ENCODE results near the gene PLCB4.

- TF ChIP-seq CTCF (IDR thresholded peaks at IDR 0.05) (no peak), POLR2A (IDR thresholded peaks at IDR 0.05) (no peak), POLR2AphosphoS5 (IDR thresholded peaks at IDR 0.05) (no peak)
Observed at GRCh38 chr20:9515214-9515585, 446.3 kb downstream of the PLCB4 start.
